Ishikawa (cell line): ENCODE measurements around the gene SAE1.

Experiments used
- CEBPB ChIP-seq: IDR thresholded peaks from 2 replicates; pipeline ENCODE4 v1.6.1; 2012
- CREB1 ChIP-seq: IDR thresholded peaks from 2 replicates; pipeline ENCODE4 v1.6.1; 2012; ENCODE audit warnings: low read depth
- EGR1 ChIP-seq: IDR thresholded peaks from 2 replicates; pipeline ENCODE4 v1.6.1; 2012
- EP300 ChIP-seq: IDR thresholded peaks from 2 replicates; pipeline ENCODE4 v1.6.1; 2012; ENCODE audit warnings: borderline replicate concordance
- FOXM1 ChIP-seq: IDR thresholded peaks from 2 replicates; pipeline ENCODE4 v1.6.1; 2012; ENCODE audit warnings: low read depth, borderline replicate concordance
- MAX ChIP-seq: IDR thresholded peaks from 2 replicates; pipeline ENCODE4 v1.6.1; 2012
- NFIC ChIP-seq: IDR thresholded peaks from 2 replicates; pipeline ENCODE4 v1.6.1; 2012
- RAD21 ChIP-seq: IDR thresholded peaks from 2 replicates; pipeline ENCODE4 v1.6.1; 2012; ENCODE audit warnings: low read depth
- REST ChIP-seq: IDR thresholded peaks from 2 replicates; pipeline ENCODE4 v1.6.1; 2012; ENCODE audit warnings: low read depth, mild to moderate bottlenecking
- TAF1 ChIP-seq: IDR thresholded peaks from 2 replicates; pipeline ENCODE4 v1.6.1; 2012; ENCODE audit warnings: low read depth, mild to moderate bottlenecking
- TCF12 ChIP-seq: IDR thresholded peaks from 2 replicates; pipeline ENCODE4 v1.6.1; 2012; ENCODE audit warnings: low read depth
- TEAD4 ChIP-seq: IDR thresholded peaks from 2 replicates; pipeline ENCODE4 v1.6.1; 2012
- USF1 ChIP-seq: IDR thresholded peaks from 2 replicates; pipeline ENCODE4 v1.6.1; 2012
- YY1 ChIP-seq: IDR thresholded peaks from 2 replicates; pipeline ENCODE4 v1.6.1; 2012; ENCODE audit warnings: low read depth
- ZBTB7A ChIP-seq: IDR thresholded peaks from 2 replicates; pipeline ENCODE4 v1.6.1; 2012; ENCODE audit warnings: low read depth

SAE1 gene

GRCh38 chr19:47183601-47184000 is 53.0 kb downstream of the SAE1 start:
- TF ChIP-seq CREB1 (no peak), FOXM1 (no peak), TAF1 (no peak), EP300 (no peak), YY1 (no peak), RAD21 (no peak)

GRCh38 chr19:47186446-47187334 is 56.1 kb downstream of the SAE1 start:
- no peak for TF ChIP-seq FOXM1
- no peak for TF ChIP-seq USF1
- no peak for TF ChIP-seq ZBTB7A
- TF ChIP-seq EGR1: no peak
- TF ChIP-seq CEBPB: no peak
- TF ChIP-seq REST: no peak

- no peak for TF ChIP-seq USF1
Observed at GRCh38 chr19:47187335-47187655, 56.7 kb downstream of the SAE1 start.

GRCh38 chr19:47187797-47188196 is 57.2 kb downstream of the SAE1 start:
- TF ChIP-seq FOXM1 (no peak), CEBPB (no peak), TCF12 (no peak), EP300 (no peak), TEAD4 (no peak)

- no peak for TF ChIP-seq USF1
- no peak for TF ChIP-seq TEAD4
- no peak for TF ChIP-seq EP300
- no peak for TF ChIP-seq ZBTB7A
Observed at GRCh38 chr19:47188507-47189033, 57.9 kb downstream of the SAE1 start.

- TF ChIP-seq NFIC (0 out of 2 replicates have a peak, but pooled peaks have one; percentile 17), RAD21 (no peak)
Observed at GRCh38 chr19:47190167-47190727, 59.6 kb downstream of the SAE1 start.

GRCh38 chr19:47195434-47195833 is 64.8 kb downstream of the SAE1 start:
- no peak for TF ChIP-seq CREB1
- no peak for TF ChIP-seq YY1
- TF ChIP-seq TEAD4: no peak
- TF ChIP-seq NFIC: no peak
- no peak for TF ChIP-seq FOXM1
- TF ChIP-seq REST: no peak
- TF ChIP-seq CEBPB: no peak
- TF ChIP-seq MAX: no peak
- no peak for TF ChIP-seq USF1
- TF ChIP-seq ZBTB7A: no peak
